Measurements from ENCODE around the gene KDELR1. TPM values are rescaled to one million over a fixed set of nuclear protein-coding genes. Genes with fewer than 3 reads are reported as not detected.

The KDELR1 gene
- total and polyA plus RNA-seq, 9 of the 15 experiments (the other 6 are each of a cell fraction or from before 2014, with no cell fraction given), result 6.1 to 165 (median 58.5) TPM

DNA sequence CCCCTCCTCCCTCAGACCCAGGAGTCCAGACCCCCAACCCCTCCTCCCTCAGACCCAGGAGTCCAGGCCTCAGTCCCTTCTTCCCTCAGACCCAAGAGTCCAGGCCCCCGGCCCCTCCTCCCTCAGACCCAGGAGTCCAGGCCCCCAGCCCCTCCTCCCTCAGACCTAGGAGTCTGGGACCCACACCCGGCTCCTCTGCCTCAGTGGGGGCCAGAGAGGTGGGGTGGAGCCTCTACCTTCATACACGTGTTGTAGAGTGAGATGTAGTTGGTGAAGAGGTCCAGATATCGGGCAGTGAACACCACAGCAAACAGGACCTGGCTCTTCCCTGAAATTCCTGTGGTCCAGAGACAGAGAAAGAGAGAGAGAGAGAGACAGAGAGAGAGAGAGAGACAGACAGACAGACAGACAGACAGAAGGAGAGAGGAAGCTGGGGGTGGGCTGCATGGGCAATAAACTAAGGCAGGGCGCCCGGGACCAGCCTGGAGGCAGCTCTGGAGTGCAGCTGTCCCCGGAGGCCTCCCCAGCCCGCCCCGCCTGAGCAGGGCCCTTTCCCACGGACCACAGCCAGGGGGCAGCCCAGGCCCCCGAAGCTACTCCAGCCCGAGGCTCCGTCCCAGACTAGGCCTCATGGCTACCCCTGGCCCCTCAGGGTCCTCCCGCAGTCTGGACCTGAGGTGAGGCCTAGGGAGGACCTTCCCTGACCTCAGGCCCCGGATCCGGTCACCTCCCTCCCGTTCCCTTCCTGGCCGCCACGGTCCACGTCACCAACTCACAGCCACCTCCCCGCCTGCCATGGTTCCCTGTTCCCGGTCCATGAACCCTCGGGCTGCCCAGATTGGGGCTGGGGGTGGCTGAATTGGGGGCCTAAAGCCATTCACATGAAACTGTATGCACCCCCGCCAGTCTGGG is 907 bp downstream of the KDELR1 start (continued):
- TF ChIP-seq, protein P1, sequence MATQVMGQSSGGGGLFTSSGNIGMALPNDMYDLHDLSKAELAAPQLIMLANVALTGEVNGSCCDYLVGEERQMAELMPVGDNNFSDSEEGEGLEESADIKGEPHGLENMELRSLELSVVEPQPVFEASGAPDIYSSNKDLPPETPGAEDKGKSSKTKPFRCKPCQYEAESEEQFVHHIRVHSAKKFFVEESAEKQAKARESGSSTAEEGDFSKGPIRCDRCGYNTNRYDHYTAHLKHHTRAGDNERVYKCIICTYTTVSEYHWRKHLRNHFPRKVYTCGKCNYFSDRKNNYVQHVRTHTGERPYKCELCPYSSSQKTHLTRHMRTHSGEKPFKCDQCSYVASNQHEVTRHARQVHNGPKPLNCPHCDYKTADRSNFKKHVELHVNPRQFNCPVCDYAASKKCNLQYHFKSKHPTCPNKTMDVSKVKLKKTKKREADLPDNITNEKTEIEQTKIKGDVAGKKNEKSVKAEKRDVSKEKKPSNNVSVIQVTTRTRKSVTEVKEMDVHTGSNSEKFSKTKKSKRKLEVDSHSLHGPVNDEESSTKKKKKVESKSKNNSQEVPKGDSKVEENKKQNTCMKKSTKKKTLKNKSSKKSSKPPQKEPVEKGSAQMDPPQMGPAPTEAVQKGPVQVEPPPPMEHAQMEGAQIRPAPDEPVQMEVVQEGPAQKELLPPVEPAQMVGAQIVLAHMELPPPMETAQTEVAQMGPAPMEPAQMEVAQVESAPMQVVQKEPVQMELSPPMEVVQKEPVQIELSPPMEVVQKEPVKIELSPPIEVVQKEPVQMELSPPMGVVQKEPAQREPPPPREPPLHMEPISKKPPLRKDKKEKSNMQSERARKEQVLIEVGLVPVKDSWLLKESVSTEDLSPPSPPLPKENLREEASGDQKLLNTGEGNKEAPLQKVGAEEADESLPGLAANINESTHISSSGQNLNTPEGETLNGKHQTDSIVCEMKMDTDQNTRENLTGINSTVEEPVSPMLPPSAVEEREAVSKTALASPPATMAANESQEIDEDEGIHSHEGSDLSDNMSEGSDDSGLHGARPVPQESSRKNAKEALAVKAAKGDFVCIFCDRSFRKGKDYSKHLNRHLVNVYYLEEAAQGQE (IDR thresholded peaks at IDR 0.05; ENCODE audit: borderline replicate concordance), result peak; percentile 50; the same call in 1 of the 2 replicates
- TF ChIP-seq, protein P1 (CRISPR knock-in tag; IDR thresholded peaks at IDR 0.05; ENCODE audit: low read depth), result no peak
- TF ChIP-seq ZNF644 (tag; IDR thresholded peaks at IDR 0.05; ENCODE audit: low read depth) (no peak), ZNF830 (CRISPR knock-in tag; IDR thresholded peaks at IDR 0.05) (no peak)
- TF ChIP-seq, protein P2, sequence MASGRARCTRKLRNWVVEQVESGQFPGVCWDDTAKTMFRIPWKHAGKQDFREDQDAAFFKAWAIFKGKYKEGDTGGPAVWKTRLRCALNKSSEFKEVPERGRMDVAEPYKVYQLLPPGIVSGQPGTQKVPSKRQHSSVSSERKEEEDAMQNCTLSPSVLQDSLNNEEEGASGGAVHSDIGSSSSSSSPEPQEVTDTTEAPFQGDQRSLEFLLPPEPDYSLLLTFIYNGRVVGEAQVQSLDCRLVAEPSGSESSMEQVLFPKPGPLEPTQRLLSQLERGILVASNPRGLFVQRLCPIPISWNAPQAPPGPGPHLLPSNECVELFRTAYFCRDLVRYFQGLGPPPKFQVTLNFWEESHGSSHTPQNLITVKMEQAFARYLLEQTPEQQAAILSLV (tag; IDR thresholded peaks at IDR 0.05), result no peak

All from K562 (cell line).